HL-60 (cell line): Measurements from ENCODE around the gene CLDN9.
A peak's percentile ranks its signal among the peaks of the same experiment; 100 is the strongest.

ENCODE experiments used
- DNase-seq, 2 experiments: peaks; one replicate each; pipeline ENCODE4 v3.0.0-alpha.2; 2010 to 2020; ENCODE audit warnings: low read depth in 1 of 2, low spot score in 1 of 2
- H3K27ac ChIP-seq: fragments of 250-450 bp; sonication (Bioruptor Pico); replicated peaks from 2 replicates; pipeline ENCODE4 v1.5.1; 2020; ENCODE audit warnings: mild to moderate bottlenecking, moderate library complexity
- H3K27me3 ChIP-seq: fragments of 250-450 bp; sonication (Bioruptor Pico); 2 replicates; pipeline ENCODE4 v1.5.1; 2021; ENCODE audit warnings: mild to moderate bottlenecking, moderate library complexity; ENCODE audit not compliant: insufficient read depth, poor library complexity, severe bottlenecking
- H3K4me3 ChIP-seq: replicated peaks from 2 replicates; pipeline ENCODE4 v1.5.1; 2011; ENCODE audit warnings: mild to moderate bottlenecking, control low read depth, low read length; ENCODE audit not compliant: insufficient read depth
- CTCF ChIP-seq: IDR thresholded peaks from one replicate; pipeline ENCODE4 v1.5.1; 2011; ENCODE audit warnings: low read length, control low read depth, inconsistent platforms; ENCODE audit not compliant: insufficient read depth
- GABPA ChIP-seq: IDR thresholded peaks from 2 replicates; pipeline ENCODE4 v1.6.1; 2012; ENCODE audit warnings: low read depth
- POLR2AphosphoS5 ChIP-seq: IDR thresholded peaks from 2 replicates; pipeline ENCODE4 v1.6.1; 2012; ENCODE audit warnings: low read depth
- REST ChIP-seq: IDR thresholded peaks from 2 replicates; pipeline ENCODE4 v1.6.1; 2012; ENCODE audit warnings: low read depth; ENCODE audit not compliant: insufficient replicate concordance
- SPI1 ChIP-seq: IDR thresholded peaks from 2 replicates; pipeline ENCODE4 v1.6.1; 2012; ENCODE audit warnings: low read depth, mild to moderate bottlenecking, borderline replicate concordance

CLDN9 gene

GRCh38 chr16:3028716-3029319 lies 16.1 kb downstream of the CLDN9 start:
- DNase-seq = no peak
- H3K27ac ChIP-seq = no peak overlapping the region
- H3K27me3 ChIP-seq = peaks cover 23% of the 10 kb centered on the region
- no peak for TF ChIP-seq GABPA
- TF ChIP-seq CTCF = no peak
- TF ChIP-seq REST = no peak
- no peak for TF ChIP-seq POLR2AphosphoS5
- no peak for TF ChIP-seq SPI1
- no peak overlapping the region for H3K4me3 ChIP-seq

- peak overlapping the region; percentile 13; the same call in 1 of the 2 replicates for H3K4me3 ChIP-seq
- TF ChIP-seq CTCF = no peak
- TF ChIP-seq GABPA = no peak
- TF ChIP-seq SPI1 = no peak
- TF ChIP-seq REST = no peak
- no peak for TF ChIP-seq POLR2AphosphoS5
- no peak overlapping the region for H3K27ac ChIP-seq
- H3K27me3 ChIP-seq = peaks cover 24% of the 10 kb centered on the region
- peak; percentile 47 to 72 for DNase-seq
Measured at GRCh38 chr16:3029491-3030221, 16.9 kb downstream of the CLDN9 start.

- no peak overlapping the region for H3K27ac ChIP-seq
- no peak overlapping the region for H3K4me3 ChIP-seq
- TF ChIP-seq REST = no peak
- no peak for TF ChIP-seq POLR2AphosphoS5
- TF ChIP-seq SPI1 = no peak
- TF ChIP-seq CTCF = no peak
- no peak for TF ChIP-seq GABPA
- no peak for DNase-seq
- peaks cover 30% of the 10 kb centered on the region for H3K27me3 ChIP-seq
Measured at GRCh38 chr16:3030222-3031212, 17.8 kb downstream of the CLDN9 start.
